B cell (primary cell): Measurements from ENCODE around the gene MIPOL1.

Experiments
- EZH2 ChIP-seq: IDR thresholded peaks from 2 replicates; pipeline ENCODE4 v1.6.1; 2012; ENCODE audit warnings: borderline replicate concordance, low read depth, mild to moderate bottlenecking, moderate library complexity, low read length; ENCODE audit not compliant: insufficient read depth, poor library complexity, severe bottlenecking
- TF ChIP-seq, protein P1 (sequence below): fragments of 200-600 bp; IDR thresholded peaks from one replicate; pipeline ENCODE4 v1.8.0; 2022; ENCODE audit warnings: antibody characterized with exemption, mild to moderate bottlenecking

DNA sequence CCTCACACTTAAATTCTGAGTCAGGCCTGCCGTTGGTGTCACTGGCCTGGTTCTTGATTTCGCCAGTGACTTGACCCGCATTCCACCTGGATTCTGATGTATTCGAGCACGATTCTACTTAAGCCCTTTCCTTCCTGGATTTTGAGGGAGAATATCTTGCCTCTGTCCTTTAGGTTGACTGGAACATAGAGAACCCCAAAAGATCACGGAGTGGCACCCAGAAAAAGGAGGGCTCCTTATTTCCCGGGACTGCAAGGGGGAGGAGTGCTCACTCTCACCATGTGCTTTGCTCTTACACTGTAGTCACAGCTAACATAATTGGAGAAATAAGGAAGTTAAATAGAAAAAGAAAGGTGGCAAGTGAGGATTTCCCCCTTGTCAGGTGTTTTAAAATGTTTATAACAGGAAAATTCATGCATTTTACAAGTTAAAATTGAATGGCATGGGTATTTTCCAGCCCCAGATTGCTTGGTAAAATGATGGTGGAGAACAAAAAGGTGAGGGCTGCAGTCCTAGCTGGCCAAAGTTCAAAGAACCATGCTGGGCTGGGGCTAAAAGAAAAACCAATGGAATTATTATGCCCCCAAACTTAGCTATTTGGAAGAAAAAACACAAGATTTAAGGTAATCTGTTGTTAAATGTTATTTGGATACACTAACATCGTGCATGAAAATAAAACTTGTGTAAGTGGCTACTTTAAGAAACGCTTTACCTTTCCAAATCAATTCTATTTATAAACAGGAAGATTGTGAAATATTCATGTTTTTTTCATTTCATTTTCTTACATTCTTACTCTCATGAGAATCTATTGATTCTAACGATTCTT lies 388.4 kb downstream of the MIPOL1 start:
- TF ChIP-seq EZH2, result no peak
- TF ChIP-seq, protein P1, sequence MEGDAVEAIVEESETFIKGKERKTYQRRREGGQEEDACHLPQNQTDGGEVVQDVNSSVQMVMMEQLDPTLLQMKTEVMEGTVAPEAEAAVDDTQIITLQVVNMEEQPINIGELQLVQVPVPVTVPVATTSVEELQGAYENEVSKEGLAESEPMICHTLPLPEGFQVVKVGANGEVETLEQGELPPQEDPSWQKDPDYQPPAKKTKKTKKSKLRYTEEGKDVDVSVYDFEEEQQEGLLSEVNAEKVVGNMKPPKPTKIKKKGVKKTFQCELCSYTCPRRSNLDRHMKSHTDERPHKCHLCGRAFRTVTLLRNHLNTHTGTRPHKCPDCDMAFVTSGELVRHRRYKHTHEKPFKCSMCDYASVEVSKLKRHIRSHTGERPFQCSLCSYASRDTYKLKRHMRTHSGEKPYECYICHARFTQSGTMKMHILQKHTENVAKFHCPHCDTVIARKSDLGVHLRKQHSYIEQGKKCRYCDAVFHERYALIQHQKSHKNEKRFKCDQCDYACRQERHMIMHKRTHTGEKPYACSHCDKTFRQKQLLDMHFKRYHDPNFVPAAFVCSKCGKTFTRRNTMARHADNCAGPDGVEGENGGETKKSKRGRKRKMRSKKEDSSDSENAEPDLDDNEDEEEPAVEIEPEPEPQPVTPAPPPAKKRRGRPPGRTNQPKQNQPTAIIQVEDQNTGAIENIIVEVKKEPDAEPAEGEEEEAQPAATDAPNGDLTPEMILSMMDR, result no peak
